Activated CD4-positive, alpha-beta T cell treated with anti-CD3 and anti-CD28 coated beads, Interleukin-2, amount 50 U/mL, for 48 hours (primary cell): Measurements from ENCODE around the gene CAMK1.

Experiments used
- DNase-seq, 2 experiments: peaks; one replicate each; pipeline ENCODE4 v3.0.0-alpha.2; 2020

Gene CAMK1

DNA sequence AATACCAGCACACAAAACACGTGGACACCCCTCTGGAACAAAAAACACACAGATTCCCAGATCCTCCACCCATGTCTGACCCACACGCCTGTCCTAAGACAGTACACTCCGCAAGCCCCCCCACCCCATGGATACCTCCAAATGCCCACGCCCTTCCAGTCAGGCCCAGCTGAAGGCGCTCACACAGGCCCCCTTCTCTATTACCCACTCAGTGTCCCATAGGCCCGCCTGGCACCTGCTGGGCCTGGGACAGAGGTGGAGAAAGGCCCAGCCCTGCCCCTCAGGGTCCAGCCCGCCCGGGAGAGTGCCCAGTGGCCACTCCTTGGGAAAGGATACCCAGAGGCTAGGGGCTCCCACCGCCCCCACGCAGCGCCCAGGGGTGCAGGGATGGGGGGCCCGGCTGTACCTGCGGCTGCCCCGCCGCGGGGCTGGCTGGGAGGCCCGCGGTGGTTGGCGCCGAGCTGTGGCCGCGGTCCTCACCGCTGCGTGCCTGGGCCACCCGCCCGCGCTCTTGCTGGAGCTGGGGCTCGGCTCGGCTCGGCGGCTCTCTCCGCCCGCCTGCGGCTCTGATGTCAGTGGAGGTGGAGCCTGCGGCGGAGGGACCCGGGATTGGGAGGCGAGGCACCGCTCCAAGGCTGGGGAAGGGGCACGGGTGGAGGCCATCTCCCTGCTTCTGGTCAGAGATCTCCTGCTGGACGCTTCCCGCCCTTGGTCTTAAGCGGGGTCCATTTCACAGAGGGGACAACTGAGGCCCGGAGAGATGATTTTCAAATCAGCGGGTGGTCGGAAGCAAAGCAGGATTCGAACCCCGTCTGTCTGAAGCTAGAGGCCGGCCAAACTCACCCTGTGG, at the start of gene CAMK1:
TSS of gene CAMK1 (minus strand) at position 522 of the 850 bp plus-strand sequence. CDS start 2,198 bp downstream, outside the sequence.
- peak; percentile 75 to 79 for DNase-seq

DNA sequence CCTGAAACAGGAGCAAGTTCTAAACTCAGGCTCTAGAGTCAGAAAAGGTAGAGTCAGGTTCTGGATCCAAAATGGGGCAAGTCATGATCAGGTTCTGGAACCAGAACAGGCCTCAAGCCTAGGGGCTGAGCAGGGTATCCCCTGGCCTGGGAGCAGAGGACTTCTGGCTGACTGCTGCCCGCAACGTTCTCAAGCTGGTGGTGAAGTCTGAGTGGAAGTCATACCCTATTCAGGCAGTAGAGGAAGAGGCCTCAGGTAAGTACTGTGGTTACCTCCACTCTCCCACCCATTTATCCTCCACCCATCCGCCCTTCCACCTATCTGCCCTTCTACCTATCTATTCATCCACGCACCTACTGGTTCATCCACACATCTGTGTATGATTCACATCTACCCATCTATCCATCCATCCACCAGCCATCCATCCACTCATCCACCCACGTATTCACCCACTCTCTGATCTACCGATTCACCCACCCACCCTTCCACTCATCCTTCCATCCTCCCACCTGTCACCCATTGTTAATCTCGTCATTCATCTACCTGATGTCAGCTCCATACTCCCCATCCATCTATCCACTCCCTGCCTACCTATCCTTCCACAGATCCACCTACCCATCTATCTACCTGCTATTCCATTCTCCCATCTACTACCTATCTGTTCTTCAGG, 49.1 kb upstream of the CAMK1 start:
- DNase-seq, result no peak

DNA sequence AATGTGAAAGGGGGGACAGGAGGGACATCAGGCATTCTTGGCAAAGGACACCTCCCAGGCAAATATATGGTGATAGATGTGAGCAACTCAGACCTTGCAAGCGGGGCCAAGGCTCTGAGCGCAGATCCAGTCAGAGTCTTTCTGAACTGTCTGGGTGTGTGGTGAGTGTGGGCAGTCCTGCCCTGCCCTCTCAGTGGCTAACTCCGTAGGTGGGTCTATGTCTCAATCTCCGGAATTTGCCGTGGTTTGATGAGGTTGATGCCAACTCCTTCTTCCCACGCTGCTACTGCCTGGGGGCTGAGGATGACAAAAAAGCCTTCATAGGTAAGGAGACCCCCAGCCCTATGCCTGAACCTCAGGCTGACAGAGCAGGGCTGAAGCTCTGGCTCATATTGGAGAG, 47.7 kb upstream of the CAMK1 start:
- no peak for DNase-seq

DNA sequence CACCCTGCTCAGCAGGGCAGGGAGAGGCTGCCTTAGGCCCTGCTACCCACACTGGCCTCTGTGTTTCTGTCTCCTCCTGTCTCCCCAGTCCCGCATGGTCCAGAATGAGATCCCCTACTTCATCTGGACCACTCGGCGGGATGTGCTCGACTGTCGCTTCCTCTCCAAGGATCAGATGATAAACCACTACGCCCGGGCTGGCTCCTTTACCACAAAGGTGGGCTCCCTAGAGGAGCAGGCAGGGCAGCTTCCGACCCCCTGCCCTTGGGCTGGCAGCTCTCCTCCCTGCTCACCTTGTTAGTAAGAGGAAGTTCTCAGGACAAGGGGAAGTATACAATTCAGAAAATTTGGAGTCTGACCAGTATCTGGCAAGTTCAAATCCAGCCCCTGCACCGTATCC, 46.2 kb upstream of the CAMK1 start:
- no peak for DNase-seq

DNA sequence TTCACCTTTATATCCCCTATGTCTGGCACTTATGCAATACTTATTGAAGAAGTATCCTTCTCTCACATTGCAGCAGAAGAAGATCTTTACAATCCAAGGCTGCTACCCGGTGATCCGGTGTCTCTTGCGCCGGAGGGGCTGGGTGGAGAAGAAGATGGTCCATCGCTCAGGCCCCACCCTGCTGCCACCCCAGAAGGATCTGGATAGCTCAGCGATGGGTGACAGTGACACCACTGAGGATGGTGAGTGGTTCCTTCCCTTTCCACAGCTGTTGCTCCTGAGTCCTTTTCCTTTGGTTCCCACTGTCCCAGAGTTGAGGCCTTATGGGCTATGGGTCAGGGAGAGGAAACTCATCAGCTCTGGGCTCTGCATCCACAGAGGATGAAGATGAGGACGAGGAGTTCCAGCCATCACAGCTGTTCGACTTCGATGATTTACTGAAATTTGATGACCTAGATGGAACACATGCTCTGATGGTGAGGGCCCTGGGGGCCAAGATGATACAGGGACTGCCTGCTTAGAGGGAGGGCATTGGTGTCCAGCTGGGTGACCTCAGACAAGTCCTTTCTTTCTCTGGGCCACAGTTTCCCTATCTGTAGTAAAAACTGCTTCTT, 43.2 kb upstream of the CAMK1 start:
- no peak for DNase-seq

DNA sequence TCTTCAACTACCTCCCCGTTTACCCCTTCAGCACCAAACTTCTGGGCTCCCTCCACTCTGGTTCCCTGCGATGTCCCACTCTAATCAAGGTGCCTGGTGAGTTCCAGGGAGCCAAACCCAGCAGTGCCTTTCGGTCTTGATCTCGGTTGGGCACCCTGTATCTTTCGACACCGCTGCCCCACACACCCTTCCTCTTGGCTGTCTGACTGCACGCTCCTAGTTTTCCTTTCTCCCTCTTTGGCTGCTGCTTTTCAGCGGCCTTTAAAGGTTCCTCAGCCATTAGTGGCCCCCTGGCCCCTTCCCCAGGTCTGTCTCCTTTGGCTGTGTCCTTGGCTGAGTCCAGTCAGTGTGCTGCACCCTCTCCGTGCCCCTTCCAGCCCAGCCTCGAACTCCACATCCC, 41.1 kb upstream of the CAMK1 start:
- DNase-seq, result no peak

DNA sequence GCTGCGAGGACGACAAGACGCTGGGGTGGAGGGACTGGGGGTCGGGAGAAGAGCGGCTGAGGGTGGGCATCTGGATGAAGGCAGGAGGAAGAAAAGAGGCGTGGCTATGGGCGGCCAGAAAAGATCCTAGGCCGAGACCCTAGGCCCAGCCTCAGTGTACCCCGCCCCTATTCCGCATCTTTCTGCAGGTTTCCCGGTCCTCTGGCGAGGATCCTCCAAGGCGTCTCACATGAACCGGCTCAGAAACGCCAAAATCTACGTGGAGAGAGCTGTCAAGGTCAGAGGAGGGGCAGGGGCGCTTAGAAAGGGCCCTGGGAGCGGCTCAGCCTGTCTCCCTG, 40.7 kb upstream of the CAMK1 start:
- no peak for DNase-seq

DNA sequence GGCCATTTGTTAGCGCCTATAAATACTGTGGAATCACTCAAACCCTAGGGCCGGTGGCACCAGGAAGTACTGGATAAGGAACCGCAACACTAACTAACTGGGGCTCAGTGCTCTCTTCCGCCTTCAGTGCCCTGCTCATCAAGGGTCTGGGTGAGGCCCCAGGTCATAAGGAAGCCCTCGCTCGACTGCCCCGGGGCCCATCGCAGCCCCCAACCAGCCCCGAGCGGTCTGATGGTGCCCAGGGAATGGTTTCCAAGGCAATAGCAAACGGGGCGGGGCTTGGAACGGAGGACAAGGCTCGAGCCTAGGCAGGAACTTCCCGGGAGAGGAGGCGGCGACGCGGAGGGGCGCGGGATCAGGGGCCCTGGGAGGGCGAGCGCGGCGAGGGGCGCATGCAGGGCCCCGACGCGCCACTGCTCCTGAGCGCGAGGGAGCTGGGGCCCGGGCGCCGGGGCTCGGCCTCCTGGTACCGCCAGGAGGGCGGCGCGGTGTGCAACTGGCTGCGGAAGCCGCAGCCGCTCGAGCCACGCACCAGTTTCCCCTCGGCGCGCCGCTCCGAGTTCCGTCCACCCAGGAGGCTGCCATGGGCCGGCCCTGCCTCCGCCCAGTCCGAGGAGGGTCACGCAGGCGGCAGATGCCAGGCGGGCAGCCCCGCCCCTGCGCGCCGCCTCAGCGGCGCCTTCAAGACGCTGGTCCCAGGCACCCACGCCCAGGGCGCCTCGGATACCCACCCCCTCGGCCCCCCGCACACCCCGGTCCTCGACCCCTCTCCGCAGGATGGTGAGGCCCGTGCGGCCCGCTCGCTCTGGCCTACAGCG, 40.1 kb upstream of the CAMK1 start, which contains the start of gene TTLL3:
TSS of gene TTLL3 (plus strand) at position 648 of the 818 bp plus-strand sequence. CDS start 400 bp downstream, outside the sequence.
- DNase-seq, result peak; percentile 56 to 59

DNA sequence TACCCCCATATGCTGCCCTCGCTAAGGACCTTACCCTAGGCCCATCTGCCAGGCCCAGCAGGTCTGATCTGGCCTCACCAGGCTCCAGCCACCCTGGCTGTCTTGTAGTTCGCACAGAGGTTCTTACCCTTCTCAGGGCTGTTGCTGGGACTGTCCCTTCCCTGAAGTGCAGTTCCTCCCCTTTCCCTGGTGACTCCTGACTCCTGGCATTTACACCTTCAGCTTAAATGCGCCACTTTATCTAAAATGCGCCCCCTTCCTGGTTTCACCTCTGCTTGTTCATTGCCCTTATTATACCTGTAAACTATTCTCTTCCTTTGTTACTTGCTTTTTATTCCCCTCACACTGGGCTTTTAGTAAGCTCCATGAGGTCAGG, 39.5 kb upstream of the CAMK1 start:
- DNase-seq, result peak in 1 of 2 experiments; percentile 35

DNA sequence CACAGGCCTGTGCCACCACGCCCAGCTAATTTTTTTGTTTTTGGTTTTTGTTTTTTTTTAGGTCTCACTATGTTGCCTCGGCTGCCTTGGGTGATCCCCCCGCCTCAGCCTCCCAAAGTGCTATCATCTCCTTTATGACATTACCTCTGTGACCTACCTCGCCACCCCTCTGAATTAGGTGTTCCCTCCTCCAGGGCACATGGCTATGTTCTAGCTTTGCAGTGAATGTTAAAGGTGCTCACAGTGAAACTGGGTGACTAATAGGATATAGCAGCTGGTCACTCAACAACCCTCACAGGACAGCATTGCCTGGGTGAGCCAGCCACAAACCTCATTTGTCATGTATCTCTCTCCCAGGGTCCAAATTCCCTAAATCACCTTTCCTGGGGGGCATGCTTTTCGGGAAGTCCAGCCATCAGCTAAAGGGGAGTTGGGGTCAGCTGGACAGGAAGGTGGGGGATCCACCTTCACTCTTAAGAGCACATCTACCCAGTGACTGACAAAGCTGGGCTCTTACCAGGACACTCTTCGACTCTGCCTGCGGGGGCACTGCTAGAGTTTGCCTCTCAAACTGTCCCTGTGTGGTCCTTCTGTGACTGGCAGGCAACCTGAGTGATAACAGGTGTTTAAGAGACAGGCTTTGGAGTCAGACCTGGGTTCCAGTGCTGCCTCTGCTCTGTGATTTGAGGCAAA, 38.7 kb upstream of the CAMK1 start:
- peak; percentile 43 to 57 for DNase-seq

DNA sequence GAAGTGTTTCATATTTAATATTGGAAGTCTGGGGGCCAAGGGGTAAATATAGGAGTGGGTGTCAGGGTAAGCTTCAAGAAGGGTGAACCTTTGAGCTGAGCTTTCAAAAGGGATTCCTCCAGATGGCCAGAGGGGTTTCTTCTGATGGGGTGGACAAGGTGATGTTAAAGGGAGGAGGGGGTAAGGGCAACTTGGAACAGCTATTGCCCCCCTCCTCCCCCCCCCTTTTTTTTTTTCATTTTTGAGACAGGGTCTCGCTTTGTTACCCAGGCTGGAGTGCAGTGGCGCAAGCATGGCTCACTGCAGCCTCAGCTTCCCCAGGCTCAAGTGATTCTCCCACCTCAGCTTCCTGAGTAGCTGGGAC, 38.2 kb upstream of the CAMK1 start:
- DNase-seq, result no peak

DNA sequence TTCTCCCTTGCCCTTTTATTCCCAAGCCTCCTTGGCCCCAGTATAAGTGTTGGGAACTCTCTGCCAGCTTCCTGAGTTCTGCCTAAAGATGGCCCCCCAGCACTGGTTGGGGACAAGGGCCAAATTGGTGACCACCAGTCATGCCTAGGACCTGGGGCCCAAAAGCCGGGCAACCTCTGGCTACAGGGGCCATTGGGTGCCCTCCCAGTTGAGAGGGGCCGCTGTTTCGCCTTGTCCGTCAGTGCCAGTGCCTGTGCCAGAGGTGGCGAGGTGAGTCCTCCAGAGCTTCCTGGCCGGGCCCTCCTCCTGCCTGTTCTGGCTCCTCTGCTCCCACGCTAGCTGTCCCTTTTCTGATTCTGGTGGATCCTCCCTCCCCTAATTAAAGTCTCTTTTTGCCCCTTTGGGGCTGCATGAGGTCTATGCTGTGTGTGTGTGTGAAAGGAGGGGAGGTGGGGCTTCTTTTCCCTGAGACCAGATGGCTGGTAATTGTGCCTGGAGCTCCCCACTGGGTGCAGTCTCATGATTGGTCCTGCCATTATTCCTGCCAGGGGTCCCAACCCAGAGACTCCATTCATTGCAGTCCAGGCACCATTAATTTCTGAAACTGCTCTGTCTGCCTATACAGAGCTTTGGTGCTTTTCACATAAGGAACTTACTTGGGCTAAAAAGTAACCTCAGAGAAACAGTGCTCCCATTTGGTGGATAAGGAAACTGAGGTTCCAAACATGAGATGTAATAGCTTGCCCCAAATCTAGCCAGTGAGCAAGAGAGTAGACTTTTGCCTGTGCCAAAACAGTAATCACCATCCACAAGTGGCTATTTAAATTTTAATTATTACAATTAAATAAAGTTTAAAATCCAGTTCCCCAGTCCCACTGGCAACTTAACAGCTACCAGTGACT, 37.2 kb upstream of the CAMK1 start:
- DNase-seq, result no peak

DNA sequence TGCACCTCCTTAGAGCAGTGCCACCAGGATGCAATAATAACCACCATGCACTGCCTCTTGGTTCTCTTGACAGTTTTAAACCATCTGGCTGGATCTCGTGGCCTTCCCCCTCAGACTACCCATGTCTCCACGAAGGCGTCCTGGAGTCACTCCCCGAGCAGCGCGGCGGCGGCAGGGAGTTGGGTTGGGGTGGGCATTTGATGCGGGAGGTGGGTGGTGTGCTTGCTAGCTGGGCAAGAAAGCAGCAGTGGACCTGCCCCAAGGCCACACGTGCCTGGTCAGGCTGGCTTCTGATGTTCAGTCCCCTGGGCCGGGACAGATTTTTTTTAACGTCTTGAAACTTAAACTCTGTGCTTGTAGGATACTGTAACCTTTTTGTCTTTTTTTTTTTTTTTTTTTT, 36.4 kb upstream of the CAMK1 start:
- DNase-seq, result no peak

DNA sequence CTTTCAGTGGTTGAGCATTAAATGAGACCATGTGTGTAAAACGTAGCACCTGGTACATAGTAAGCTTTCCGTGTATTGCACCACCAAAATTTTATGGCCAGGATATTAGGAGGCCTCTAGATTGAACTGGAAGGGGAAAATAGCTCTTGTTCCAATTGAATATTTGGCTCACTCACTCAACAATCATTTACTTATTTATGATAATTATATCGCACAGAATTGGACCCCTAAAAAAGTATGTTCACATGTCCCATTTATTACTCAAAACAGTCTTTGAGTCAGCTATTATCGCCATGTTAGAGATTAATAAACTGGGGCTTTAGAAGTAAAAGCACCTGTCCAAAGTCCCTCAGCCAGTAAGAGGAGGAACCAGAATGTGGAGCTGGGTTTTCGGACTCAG, 35.2 kb upstream of the CAMK1 start:
- no peak for DNase-seq

DNA sequence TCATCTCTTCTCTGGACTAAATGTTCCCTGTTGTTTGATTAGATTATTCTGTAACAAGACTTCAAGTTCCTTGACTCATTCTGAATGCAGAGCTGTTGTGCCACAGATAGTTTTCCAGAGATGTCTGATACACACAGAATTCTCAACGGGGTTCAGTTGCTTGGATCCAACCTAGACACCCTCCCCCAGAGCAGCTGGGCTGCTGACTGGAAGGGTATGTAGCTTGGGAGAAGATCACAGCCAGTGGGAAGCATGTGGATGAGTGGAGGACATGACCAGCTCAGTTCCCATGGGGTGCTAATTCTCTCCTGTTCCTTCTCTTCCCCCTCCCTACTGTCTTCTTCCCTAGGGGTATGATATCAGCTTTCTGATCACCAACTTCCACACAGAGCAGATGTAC, 33.7 kb upstream of the CAMK1 start:
- no peak for DNase-seq

DNA sequence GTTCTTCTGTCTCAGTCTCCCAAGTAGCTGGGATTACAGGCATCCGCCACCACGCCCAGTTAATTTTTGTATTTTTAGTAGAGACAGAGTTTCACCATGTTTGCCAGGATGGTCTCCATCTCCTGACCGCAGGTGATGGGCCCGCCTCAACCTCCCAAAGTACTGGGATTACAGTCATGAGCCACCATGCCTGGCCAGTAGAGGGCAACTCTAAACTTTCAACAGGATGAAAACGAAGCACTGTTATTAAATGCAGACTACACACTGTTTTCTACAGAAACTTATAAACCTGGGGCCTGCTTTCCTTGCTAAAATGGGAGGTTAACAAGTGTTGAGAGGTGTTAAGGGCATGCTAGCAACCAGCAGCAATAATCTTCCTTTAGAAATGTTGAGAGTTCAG, 30.8 kb upstream of the CAMK1 start:
- DNase-seq, result no peak

DNA sequence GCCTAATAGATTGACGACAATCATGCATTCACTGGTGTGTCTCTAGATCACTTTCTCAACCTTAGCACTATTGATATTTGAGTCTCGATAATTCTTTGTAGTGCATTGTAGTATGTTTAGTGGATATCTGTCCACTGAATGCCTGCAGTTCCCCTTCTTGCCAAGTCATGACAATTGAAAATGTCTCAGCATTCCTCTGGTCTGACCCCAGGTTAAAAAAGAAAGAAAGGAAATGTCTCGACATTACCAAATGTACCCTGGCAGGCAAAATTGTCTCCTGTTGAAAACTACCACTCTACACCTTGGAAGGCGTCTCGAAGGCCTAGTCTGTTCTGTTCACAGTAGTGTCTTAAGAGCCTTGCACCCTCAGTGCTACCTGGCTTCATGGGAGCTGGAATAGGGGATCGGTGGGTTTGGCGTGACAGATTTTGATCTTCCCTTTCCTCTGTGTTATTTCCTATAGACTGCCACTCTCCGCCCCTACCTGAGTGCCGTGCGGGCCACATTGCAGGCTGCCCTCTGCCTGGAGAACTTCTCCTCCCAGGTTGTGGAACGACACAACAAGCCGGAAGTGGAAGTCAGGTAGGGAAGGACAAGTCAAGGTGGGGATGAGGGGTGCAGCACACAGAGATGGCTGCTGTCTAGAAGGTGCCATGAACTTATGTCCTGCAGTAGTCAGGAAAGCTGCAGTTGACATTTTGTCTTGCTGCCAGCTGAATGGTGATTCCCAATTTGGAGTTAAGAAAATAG, 27.6 kb upstream of the CAMK1 start:
- no peak for DNase-seq

DNA sequence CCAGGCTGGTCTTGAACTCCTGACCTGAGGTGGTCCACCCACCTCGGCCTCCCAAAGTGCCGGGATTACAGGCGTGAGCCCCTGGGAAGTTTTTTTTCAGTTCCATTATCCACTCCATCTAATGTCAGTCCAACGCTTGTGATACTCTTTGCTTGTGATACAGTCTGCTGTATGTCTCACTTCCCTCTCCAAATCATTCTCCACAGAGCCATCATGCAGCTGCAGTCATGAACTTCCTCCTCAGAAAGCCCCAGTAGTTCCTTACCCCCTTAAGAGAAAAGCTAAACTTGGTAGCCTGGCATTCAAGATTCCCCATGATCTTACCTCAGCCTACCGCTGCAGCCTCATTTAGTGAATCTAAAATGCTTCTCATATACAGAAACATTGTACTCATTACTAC, 25.5 kb upstream of the CAMK1 start:
- DNase-seq, result no peak

DNA sequence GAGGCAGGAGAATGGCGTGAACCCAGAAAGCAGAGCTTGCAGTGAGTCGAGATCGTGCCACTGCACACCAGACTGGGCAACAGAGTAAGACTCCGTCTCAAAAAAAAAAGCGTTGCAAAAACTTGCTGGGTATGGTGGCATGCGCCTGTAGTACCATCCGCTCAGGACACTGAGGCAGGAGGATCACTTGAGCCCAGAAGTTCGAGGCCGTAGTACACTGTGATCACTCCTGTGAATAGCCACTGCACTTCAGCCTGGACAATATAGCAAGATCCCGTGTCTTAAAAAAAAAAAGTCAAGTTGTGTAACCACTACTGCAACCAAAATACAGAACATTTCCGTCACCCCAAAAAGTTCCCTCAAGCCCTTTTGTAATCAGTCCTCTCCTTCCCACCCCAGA, 24.7 kb upstream of the CAMK1 start:
- DNase-seq, result no peak

DNA sequence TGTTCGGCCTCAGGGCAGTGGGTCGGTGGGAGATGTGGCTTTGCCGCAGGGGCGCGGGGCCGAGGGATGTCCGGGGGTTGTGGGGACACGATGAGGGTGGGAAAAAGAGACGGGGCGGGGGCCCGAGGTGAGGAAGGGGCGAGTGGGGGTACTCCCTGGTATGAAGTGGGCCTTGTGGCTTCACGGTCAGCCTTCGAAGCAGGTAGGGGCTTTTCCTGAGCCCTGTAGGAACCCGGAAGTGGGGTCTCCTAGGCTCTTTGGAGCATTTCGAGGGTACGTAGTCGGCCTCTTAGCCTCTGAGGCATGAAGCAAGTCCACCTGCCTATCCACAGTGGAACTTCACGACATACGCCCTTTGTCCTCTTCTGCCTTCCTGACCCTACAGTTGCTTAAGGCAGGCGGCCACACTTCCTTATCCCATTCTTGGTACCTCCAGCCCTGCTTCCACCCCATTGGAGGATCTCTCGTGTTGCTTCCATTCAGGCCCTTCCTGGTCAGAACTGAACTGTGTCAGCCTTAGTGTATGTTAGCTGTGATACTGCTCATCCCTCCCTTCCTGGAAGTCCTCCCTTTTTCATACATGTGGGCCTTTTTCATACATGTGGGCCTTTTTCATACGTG, 23.5 kb upstream of the CAMK1 start:
- DNase-seq, result peak in 1 of 2 experiments; percentile 35
